SK-N-SH (cell line): ENCODE results near the gene MAN1A1. TPM values are rescaled to one million over a fixed set of nuclear protein-coding genes. Genes with fewer than 3 reads are reported as not detected.

Experiments used
- CTCF ChIA-PET: fragments of 300-600, 350-600 bp; formaldehyde crosslinking; extraction: SDS; loops from one replicate; lab custom pipeline; 2021; lab: Yijun Ruan, JAX
- POLR2A ChIA-PET: fragments of 350-600 bp; sonication (Branson Sonifier 250); formaldehyde crosslinking; extraction: SDS; loops from one replicate; lab custom pipeline; 2020; ENCODE audit warnings: antibody characterized with exemption, inconsistent platforms; lab: Yijun Ruan, JAX
- DNase-seq: peaks from one replicate; pipeline ENCODE4 v3.0.0; 2012
- H2AFZ ChIP-seq: fragments of 200-600 bp; sonication (generic); 2 replicates; pipeline ENCODE4 v1.8.1; 2016; ENCODE audit warnings: antibody characterized with exemption, mild to moderate bottlenecking, low read depth
- H3F3A ChIP-seq: fragments of 200-600 bp; sonication (generic); replicated peaks from 2 replicates; pipeline ENCODE3; 2016; ENCODE audit warnings: antibody characterized with exemption, mild to moderate bottlenecking; ENCODE audit not compliant: insufficient read depth
- H3K27ac ChIP-seq, 2 experiments: fragments of 200-500 bp in 1 of 2; fragments of 200-600 bp in 1 of 2; sonication (Bioruptor generic) in 1 of 2; sonication (generic), shearing (Covaris generic) in 1 of 2; 2 replicates each; pipeline versions ENCODE4 v1.5.1 to v1.6.1; 2014 to 2016; ENCODE audit warnings: low read depth in 2 of 2, inconsistent platforms in 1 of 2, low read length in 1 of 2, mild to moderate bottlenecking in 1 of 2, mixed read lengths in 1 of 2
- H3K27me3 ChIP-seq: fragments of 200-600 bp; sonication (generic), shearing (Covaris generic); 2 replicates; pipeline ENCODE4 v1.6.1; 2016; ENCODE audit warnings: mixed run types; ENCODE audit not compliant: insufficient read depth
- H3K36me3 ChIP-seq, 2 experiments: fragments of 200-500 bp in 1 of 2; fragments of 200-600 bp in 1 of 2; sonication (Bioruptor generic) in 1 of 2; sonication (generic) in 1 of 2; replicated peaks in 1 of 2; 2 replicates each; pipeline versions ENCODE3 to v1.5.1; 2014 to 2016; ENCODE audit warnings: low read length in 1 of 2, mild to moderate bottlenecking in 1 of 2; ENCODE audit not compliant: insufficient read depth in 2 of 2, control insufficient read depth in 1 of 2
- H3K4me1 ChIP-seq, 2 experiments: fragments of 200-500 bp in 1 of 2; fragments of 200-600 bp in 1 of 2; sonication (Bioruptor generic) in 1 of 2; sonication (generic), shearing (Covaris generic) in 1 of 2; 2 replicates each; pipeline versions ENCODE4 v1.5.1 to v1.6.1; 2014 to 2016; ENCODE audit warnings: low read depth in 1 of 2, low read length in 1 of 2, mixed run types in 1 of 2; ENCODE audit not compliant: insufficient read depth in 2 of 2, control insufficient read depth in 1 of 2
- H3K4me2 ChIP-seq: fragments of 200-600 bp; sonication (generic), shearing (Covaris generic); 2 replicates; pipeline ENCODE4 v1.6.1; 2017; ENCODE audit warnings: mixed run types
- H3K4me3 ChIP-seq, 2 experiments: fragments of 200-500 bp in 1 of 2; fragments of 200-600 bp in 1 of 2; sonication (Bioruptor generic) in 1 of 2; sonication (generic), shearing (Covaris generic) in 1 of 2; 2 replicates each; pipeline versions ENCODE4 v1.5.1 to v1.8.1; 2014 to 2016; ENCODE audit warnings: low read depth in 2 of 2, inconsistent platforms in 1 of 2, low read length in 1 of 2, mild to moderate bottlenecking in 1 of 2, mixed read lengths in 1 of 2, moderate library complexity in 1 of 2
- H3K79me2 ChIP-seq: fragments of 200-600 bp; sonication (generic); 2 replicates; pipeline ENCODE4 v1.8.1; 2017; ENCODE audit warnings: mild to moderate bottlenecking; ENCODE audit not compliant: insufficient read depth
- H3K9ac ChIP-seq: fragments of 200-600 bp; sonication (generic); 2 replicates; pipeline ENCODE4 v1.6.1; 2017; ENCODE audit warnings: mixed run types
- H3K9me2 ChIP-seq: fragments of 200-600 bp; sonication (generic); 2 replicates; pipeline ENCODE4 v1.6.1; 2017; ENCODE audit warnings: mixed run types
- H3K9me3 ChIP-seq: fragments of 200-600 bp; sonication (generic); 2 replicates; pipeline ENCODE4 v1.6.1; 2017; ENCODE audit warnings: mixed run types, mild to moderate bottlenecking, moderate library complexity
- H4K20me1 ChIP-seq: fragments of 200-600 bp; sonication (generic); 2 replicates; pipeline ENCODE4 v1.6.1; 2017; ENCODE audit warnings: mild to moderate bottlenecking, mixed run types; ENCODE audit not compliant: insufficient read depth
- CHD2 ChIP-seq: fragments of 150-350 bp; IDR thresholded peaks from 2 replicates; pipeline ENCODE4 v1.6.1; 2018; ENCODE audit warnings: low read length; ENCODE audit not compliant: partially characterized antibody
- ELF1 ChIP-seq: IDR thresholded peaks from 2 replicates; pipeline ENCODE4 v1.4.0; 2012
- EP300 ChIP-seq, 2 experiments: IDR thresholded peaks; 2 replicates each; pipeline versions ENCODE4 v1.4.0 to v1.6.1; 2012; ENCODE audit warnings: borderline replicate concordance in 1 of 2, low read depth in 1 of 2, low read length in 1 of 2
- FOSL2 ChIP-seq: IDR thresholded peaks from 2 replicates; pipeline ENCODE4 v1.4.0; 2012; ENCODE audit warnings: low read depth, mild to moderate bottlenecking, moderate library complexity, borderline replicate concordance
- FOXJ3 ChIP-seq: sonication (generic); formaldehyde crosslinking; IDR thresholded peaks from 2 replicates; pipeline ENCODE4 v1.5.1; 2020; ENCODE audit warnings: mild to moderate bottlenecking, missing genetic modification reagents
- FOXM1 ChIP-seq: IDR thresholded peaks from 2 replicates; pipeline ENCODE4 v1.4.0; 2012; ENCODE audit warnings: low read depth, mild to moderate bottlenecking
- GABPA ChIP-seq: IDR thresholded peaks from 2 replicates; pipeline ENCODE4 v1.4.0; 2012; ENCODE audit warnings: low read depth, mild to moderate bottlenecking
- IRF3 ChIP-seq: fragments of 150-350 bp; IDR thresholded peaks from 2 replicates; pipeline ENCODE4 v1.6.1; 2016; ENCODE audit warnings: mild to moderate bottlenecking, low read depth, low read length
- JUND ChIP-seq: IDR thresholded peaks from 2 replicates; pipeline ENCODE4 v1.4.0; 2012
- MEF2A ChIP-seq: IDR thresholded peaks from 2 replicates; pipeline ENCODE4 v1.4.0; 2012; ENCODE audit warnings: low read depth, borderline replicate concordance
- NFIC ChIP-seq: IDR thresholded peaks from 2 replicates; pipeline ENCODE4 v1.4.0; 2012; ENCODE audit warnings: borderline replicate concordance
- POLR2AphosphoS5 ChIP-seq: IDR thresholded peaks from 2 replicates; pipeline ENCODE4 v1.6.1; 2012; ENCODE audit warnings: low read depth, low read length
- RFX5 ChIP-seq: IDR thresholded peaks from 2 replicates; pipeline ENCODE4 v1.6.1; 2012; ENCODE audit warnings: mild to moderate bottlenecking, improper control_type of control experiment, low read length
- TCF12 ChIP-seq: IDR thresholded peaks from 2 replicates; pipeline ENCODE4 v1.4.0; 2012
- YY1 ChIP-seq: IDR thresholded peaks from 2 replicates; pipeline ENCODE4 v1.4.0; 2012; ENCODE audit warnings: low read depth, mild to moderate bottlenecking
- WGBS: methylation state at CpG from one replicate; pipeline ENCODE4 v1.1.6; 2017; ENCODE audit warnings: low lambda C conversion rate; 5-methylcytosine and 5-hydroxymethylcytosine counted together
- polyA plus RNA-seq, 3 experiments: library from polyadenylated mRNA; depleted of rRNA; stranded (reverse); fragments of >200 nt; gene quantifications; 2 replicates each; pipeline ENCODE4 v1.2.3, GENCODE V29; 2012
- TF ChIP-seq, protein P1 (sequence below): IDR thresholded peaks from 2 replicates; pipeline ENCODE4 v1.4.0; 2012; ENCODE audit warnings: low read depth
- TF ChIP-seq, protein P2 (sequence below): IDR thresholded peaks from 2 replicates; pipeline ENCODE4 v1.4.0; 2012; ENCODE audit warnings: low read depth, borderline replicate concordance

The MAN1A1 gene
- polyA plus RNA-seq, 1 of the 3 experiments (the other 2 are of a cell fraction): 28.0 TPM

GRCh38 chr6:119284861-119285521, 64.6 kb downstream of the MAN1A1 start:
- H4K20me1 ChIP-seq: no peaks in the 10 kb centered on the region
- no peak for DNase-seq
- H3K4me3 ChIP-seq: no peak overlapping the region
- peaks cover 4% of the 10 kb centered on the region; the same call in 1 of the 2 replicates for H3K9me3 ChIP-seq
- TF ChIP-seq EP300 (IDR thresholded peaks at IDR 0.05; ENCODE audit: borderline replicate concordance in 1 of 2, low read depth in 1 of 2, low read length in 1 of 2) (no peak), JUND (no peak), IRF3 (no peak), POLR2AphosphoS5 (no peak)
- TF ChIP-seq, protein P1, sequence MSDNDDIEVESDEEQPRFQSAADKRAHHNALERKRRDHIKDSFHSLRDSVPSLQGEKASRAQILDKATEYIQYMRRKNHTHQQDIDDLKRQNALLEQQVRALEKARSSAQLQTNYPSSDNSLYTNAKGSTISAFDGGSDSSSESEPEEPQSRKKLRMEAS: no peak
- H3K27me3 ChIP-seq: no peaks in the 10 kb centered on the region
- peaks cover 11% of the 10 kb centered on the region for H3F3A ChIP-seq
- H3K27ac ChIP-seq: no peak overlapping the region
- no peak overlapping the region for H2AFZ ChIP-seq
- H3K4me1 ChIP-seq: peaks cover 8 to 15% of the 10 kb centered on the region in 2 experiments; a peak in 3 of 4 replicates
- H3K36me3 ChIP-seq: peaks cover 14 to 21% of the 10 kb centered on the region in 2 experiments
- H3K9ac ChIP-seq: no peak overlapping the region
- WGBS: 91% methylated on average over 4 of the region's 4 CpGs
- CTCF ChIA-PET: no interaction called here
- POLR2A ChIA-PET: no interaction called here
- no peaks in the 10 kb centered on the region for H3K79me2 ChIP-seq
- no peak overlapping the region for H3K4me2 ChIP-seq
- H3K9me2 ChIP-seq: no peaks in the 10 kb centered on the region

GRCh38 chr6:119283979-119284545, 65.5 kb downstream of the MAN1A1 start:
- CTCF ChIA-PET: no interaction called here
- 82% methylated on average over 6 of the region's 6 CpGs for WGBS

More at GRCh38 chr6:119283979-119284545, 65.5 kb downstream of the MAN1A1 start:
- POLR2A ChIA-PET: no interaction called here
- H3K4me1 ChIP-seq: peaks cover 8 to 15% of the 10 kb centered on the region in 2 experiments; a peak in 3 of 4 replicates
- H3K27ac ChIP-seq: no peak overlapping the region
- DNase-seq: no peak
- peaks cover 14 to 15% of the 10 kb centered on the region in 2 experiments for H3K36me3 ChIP-seq
- H3K4me2 ChIP-seq: no peak overlapping the region
- no peaks in the 10 kb centered on the region for H4K20me1 ChIP-seq
- no peak overlapping the region for H3K4me3 ChIP-seq
- H3K9me2 ChIP-seq: no peaks in the 10 kb centered on the region
- no peaks in the 10 kb centered on the region for H3K79me2 ChIP-seq
- peaks cover 11% of the 10 kb centered on the region for H3F3A ChIP-seq
- H3K27me3 ChIP-seq: no peaks in the 10 kb centered on the region
- peaks cover 4% of the 10 kb centered on the region; the same call in 1 of the 2 replicates for H3K9me3 ChIP-seq
- no peak overlapping the region for H2AFZ ChIP-seq
- TF ChIP-seq TCF12: no peak
- TF ChIP-seq GABPA: no peak
- TF ChIP-seq, protein P2, sequence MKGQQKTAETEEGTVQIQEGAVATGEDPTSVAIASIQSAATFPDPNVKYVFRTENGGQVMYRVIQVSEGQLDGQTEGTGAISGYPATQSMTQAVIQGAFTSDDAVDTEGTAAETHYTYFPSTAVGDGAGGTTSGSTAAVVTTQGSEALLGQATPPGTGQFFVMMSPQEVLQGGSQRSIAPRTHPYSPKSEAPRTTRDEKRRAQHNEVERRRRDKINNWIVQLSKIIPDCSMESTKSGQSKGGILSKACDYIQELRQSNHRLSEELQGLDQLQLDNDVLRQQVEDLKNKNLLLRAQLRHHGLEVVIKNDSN: no peak
- TF ChIP-seq YY1: no peak
- no peak for TF ChIP-seq ELF1
- no peak for TF ChIP-seq NFIC
- TF ChIP-seq FOXJ3: no peak
- TF ChIP-seq RFX5: no peak
- no peak for TF ChIP-seq JUND
- TF ChIP-seq MEF2A: no peak
- TF ChIP-seq FOSL2: no peak
- no peak for TF ChIP-seq POLR2AphosphoS5
- TF ChIP-seq IRF3: no peak
- TF ChIP-seq CHD2: no peak
- TF ChIP-seq FOXM1: no peak
- H3K9ac ChIP-seq: no peak overlapping the region
